B cell (primary cell): ENCODE data around the gene TM9SF4. TPM values are rescaled to one million over a fixed set of nuclear protein-coding genes. Genes with fewer than 3 reads are reported as not detected.

ENCODE experiments used
- ATAC-seq: fragments of 200-7000 bp; cut with Tn5 transposase; one replicate; pipeline ENCODE4 v1.10.0; 2021; ENCODE audit warnings: low read depth, mild to moderate bottlenecking, moderate number of reproducible peaks, moderate library complexity
- CTCF ChIA-PET: fragments of 350-600 bp; sonication (Branson Sonifier 250); formaldehyde crosslinking; loops from one replicate; lab custom pipeline; 2021; ENCODE audit warnings: antibody characterized with exemption, inconsistent platforms; lab: Charles Lee
- POLR2A ChIA-PET: fragments of 350-600 bp; sonication (Branson Sonifier 250); formaldehyde crosslinking; loops from one replicate; lab custom pipeline; 2021; ENCODE audit warnings: antibody characterized with exemption; lab: Charles Lee
- DNase-seq: peaks from one replicate; pipeline ENCODE4 v3.0.0; 2013
- H2AFZ ChIP-seq: 2 replicates; pipeline ENCODE4 v1.6.1; 2012; ENCODE audit warnings: mild to moderate bottlenecking, low read depth, low read length; ENCODE audit not compliant: insufficient read depth, poor library complexity, severe bottlenecking
- H3K27ac ChIP-seq, 2 donors: 1 replicate in 1 of 2; 2 replicates in 1 of 2; pipeline ENCODE4 v1.5.1; 2012 to 2013; ENCODE audit warnings: low read length in 2 of 2, mild to moderate bottlenecking in 2 of 2, moderate library complexity in 1 of 2
- H3K27me3 ChIP-seq, 4 experiments: fragments of 200-600 bp in 1 of 4; sonication (generic) in 1 of 4; replicated peaks in 1 of 4; 1 replicate in 2 of 4; 2 replicates in 2 of 4; pipeline versions ENCODE4 v1.6.1 to v1.7.0; 2013 to 2016; ENCODE audit warnings: low read length in 3 of 4, mild to moderate bottlenecking in 2 of 4, mixed read lengths in 1 of 4, moderate library complexity in 1 of 4; ENCODE audit not compliant: insufficient read depth in 4 of 4, control insufficient read depth in 3 of 4; ENCODE audit errors: control extremely low read depth in 1 of 4
- H3K36me3 ChIP-seq, 2 experiments: replicated peaks in 1 of 2; 1 replicate in 1 of 2; 2 replicates in 1 of 2; pipeline versions ENCODE4 v1.6.1 to v1.7.1; 2013; ENCODE audit warnings: low read length in 1 of 2; ENCODE audit not compliant: insufficient read depth in 2 of 2, control insufficient read depth in 1 of 2; ENCODE audit errors: control extremely low read depth in 1 of 2, extremely low read depth in 1 of 2
- H3K4me1 ChIP-seq, 2 donors: fragments of 200-600 bp in 1 of 2; sonication (generic) in 1 of 2; 1 replicate in 1 of 2; 2 replicates in 1 of 2; pipeline versions ENCODE4 v1.5.1 to v1.6.1; 2013 to 2017; ENCODE audit warnings: low read length in 2 of 2; ENCODE audit not compliant: control insufficient read depth in 2 of 2, insufficient read depth in 2 of 2
- H3K4me2 ChIP-seq: replicated peaks from 2 replicates; pipeline ENCODE3; 2012; ENCODE audit warnings: mild to moderate bottlenecking, low read depth, low read length; ENCODE audit not compliant: poor library complexity, severe bottlenecking
- H3K4me3 ChIP-seq, 5 experiments: fragments of 200-600 bp in 1 of 5; sonication (generic) in 1 of 5; 1 replicate in 3 of 5; 2 replicates in 2 of 5; pipeline versions ENCODE4 v1.5.1 to v1.7.0; 2011 to 2016; ENCODE audit warnings: low read length in 4 of 5, mild to moderate bottlenecking in 4 of 5, low read depth in 2 of 5, control low read depth in 1 of 5, moderate library complexity in 1 of 5; ENCODE audit not compliant: insufficient read depth in 1 of 5; ENCODE audit errors: control extremely low read depth in 1 of 5, extremely low read depth in 1 of 5
- H3K79me2 ChIP-seq: fragments of 200-600 bp; sonication (generic); one replicate; pipeline ENCODE4 v1.6.0; 2016; ENCODE audit warnings: low read length; ENCODE audit not compliant: control insufficient read depth, insufficient read depth
- H3K9ac ChIP-seq: fragments of 200-600 bp; sonication (generic); 2 replicates; pipeline ENCODE4 v1.6.1; 2017; ENCODE audit warnings: mild to moderate bottlenecking, low read length, moderate library complexity
- H3K9me3 ChIP-seq, 3 donors: one replicate each; pipeline versions ENCODE4 v1.6.1 to v1.7.1; 2013; ENCODE audit warnings: low read length in 2 of 3; ENCODE audit not compliant: control insufficient read depth in 2 of 3, insufficient read depth in 1 of 3; ENCODE audit errors: control extremely low read depth in 1 of 3
- H4K20me1 ChIP-seq: 2 replicates; pipeline ENCODE4 v1.6.0; 2012; ENCODE audit warnings: mild to moderate bottlenecking, low read length; ENCODE audit not compliant: insufficient read depth, control insufficient read depth, poor library complexity, severe bottlenecking
- H3K27ac Mint-ChIP-seq: one replicate; pipeline ENCODE4 v1.8.0; 2021; ENCODE audit warnings: mixed read lengths
- H3K27me3 Mint-ChIP-seq: one replicate; pipeline ENCODE4 v1.8.0; 2021; ENCODE audit warnings: mixed read lengths
- H3K4me1 Mint-ChIP-seq: one replicate; pipeline ENCODE4 v1.8.0; 2021; ENCODE audit warnings: mixed read lengths
- H3K4me3 Mint-ChIP-seq: one replicate; pipeline ENCODE4 v1.8.0; 2021; ENCODE audit warnings: mixed read lengths
- H3K9me3 Mint-ChIP-seq: one replicate; pipeline ENCODE4 v1.8.0; 2022; ENCODE audit warnings: mixed read lengths; ENCODE audit not compliant: insufficient read depth
- CTCF ChIP-seq: fragments of 200-600 bp; IDR thresholded peaks from one replicate; pipeline ENCODE4 v1.8.0; 2022; ENCODE audit warnings: antibody characterized with exemption, mild to moderate bottlenecking
- EZH2 ChIP-seq: IDR thresholded peaks from 2 replicates; pipeline ENCODE4 v1.6.1; 2012; ENCODE audit warnings: borderline replicate concordance, low read depth, mild to moderate bottlenecking, moderate library complexity, low read length; ENCODE audit not compliant: insufficient read depth, poor library complexity, severe bottlenecking
- WGBS: methylation state at CpG from one replicate; pipeline ENCODE4 v1.1.5; 2013; ENCODE audit warnings: missing lambda C conversion rate; ENCODE audit not compliant: insufficient coverage; 5-methylcytosine and 5-hydroxymethylcytosine counted together
- intact Hi-C: fragments of 100-400 bp; cut with micrococcal nuclease; formaldehyde crosslinking; loops from one replicate; pipeline ENCODE4 v1.10.0; 2022
- polyA plus RNA-seq: library from polyadenylated mRNA; depleted of rRNA; stranded (reverse); fragments of >200 nt; gene quantifications from 2 replicates; pipeline ENCODE4 v1.2.3, GENCODE V29; 2012
- total RNA-seq, 2 donors: library from RNA; stranded (reverse); fragments of 120-200 nt in 1 of 2; gene quantifications; 1 replicate in 1 of 2; 2 replicates in 1 of 2; pipeline versions ENCODE4 v1.2.3 to v1.2.4, GENCODE V29; 2013 to 2022

Gene TM9SF4
- total and polyA plus RNA-seq, 2 donors (not counting 1 experiment from before 2014, with no cell fraction given) = 23.5 to 53.8 TPM

DNA sequence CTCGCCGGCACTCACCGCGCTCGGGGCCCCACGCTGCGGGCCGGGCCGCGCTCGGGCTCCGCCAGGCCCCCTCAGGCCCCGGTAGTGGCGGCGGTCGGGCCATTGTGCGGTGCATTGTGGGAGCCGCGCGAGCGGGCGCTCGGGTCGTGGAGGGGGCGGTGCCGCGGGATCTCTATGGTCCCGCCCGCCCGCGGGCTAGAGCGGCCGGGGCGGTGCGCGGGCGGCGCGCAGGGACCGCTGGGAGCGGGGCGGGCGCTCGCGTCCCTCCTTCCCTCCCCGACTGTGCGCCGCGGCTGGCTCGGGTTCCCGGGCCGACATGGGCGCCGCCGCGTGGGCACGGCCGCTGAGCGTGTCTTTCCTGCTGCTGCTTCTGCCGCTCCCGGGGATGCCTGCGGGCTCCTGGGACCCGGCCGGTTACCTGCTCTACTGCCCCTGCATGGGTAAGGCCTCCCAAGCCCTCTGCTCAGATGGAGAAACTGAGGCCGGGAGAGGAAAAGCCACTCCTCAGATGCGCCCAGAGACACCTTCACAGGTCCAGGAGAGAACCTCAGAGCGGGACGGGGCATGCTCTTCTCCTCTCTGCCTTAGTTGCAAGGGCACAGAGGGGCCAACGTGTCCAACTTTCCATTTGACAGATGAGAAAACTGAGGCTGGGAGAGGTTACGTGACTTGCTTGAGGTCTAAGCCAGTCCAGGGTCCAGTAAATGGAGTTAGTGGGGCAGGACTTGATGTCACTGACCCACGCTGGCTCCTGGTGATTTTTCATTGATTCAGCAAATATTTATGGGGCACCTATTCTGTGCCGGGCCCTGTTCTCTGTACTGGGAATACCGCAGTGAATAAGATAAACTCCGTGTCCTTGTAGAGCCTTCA is 98.3 kb downstream of the TM9SF4 start, which contains the start of the genes PLAGL2 and POFUT1:
Gene PLAGL2 (minus strand): TSS at position 118 of the 873 bp plus-strand sequence. CDS start 5,565 bp downstream, outside the sequence.
Gene POFUT1 (plus strand): TSS at position 255 of the 873 bp plus-strand sequence. CDS start 62 bp downstream, at position 317.
- ChIA-PET POLR2A (no interaction called here), CTCF (no interaction called here)
- peaks cover 44% of the 10 kb centered on the region for H4K20me1 ChIP-seq
- H3K9me3 ChIP-seq = no peaks in the 10 kb centered on the region
- peak; percentile 98 for ATAC-seq
- Mint-ChIP-seq H3K27ac (peak within 1 kb of the TSS; percentile 93), H3K4me3 (peak within 1 kb of the TSS; percentile 96), H3K4me1 (peaks cover 68% of the 10 kb centered on the region), H3K9me3 (no peaks in the 10 kb centered on the region), H3K27me3 (no peaks in the 10 kb centered on the region)
- no peaks in the 10 kb centered on the region for H3K27me3 ChIP-seq
- intact Hi-C loops = loop anchor here (2.0 to 10.0 kb wide), 2 partner anchors 71 to 163 kb away; no protein-coding TSS in a partner anchor
- H3K4me3 ChIP-seq = peak within 1 kb of the TSS; percentile 78 to 99 (median 98)
- H3K4me1 ChIP-seq = peaks cover 35 to 39% of the 10 kb centered on the region in 2 donors
- H2AFZ ChIP-seq = peak within 1 kb of the TSS; percentile 97
- peak within 1 kb of the TSS; percentile 48 to 86 for H3K27ac ChIP-seq
- H3K4me2 ChIP-seq = peak within 1 kb of the TSS; percentile 92
- peak; percentile 91 for DNase-seq
- no peak for TF ChIP-seq CTCF
- TF ChIP-seq EZH2 = no peak
- H3K36me3 ChIP-seq = peaks cover 0 to 12% of the 10 kb centered on the region in 2 experiments
- H3K9ac ChIP-seq = peak within 1 kb of the TSS; percentile 92
- WGBS = under 1% methylated on average over 73 of the region's 74 CpGs
- peaks cover 64% of the 10 kb centered on the region for H3K79me2 ChIP-seq
